ELF-1 (cell line): ENCODE data around the gene AKT3.

Experiments
- DNase-seq: peaks from one replicate; pipeline ENCODE4 v3.0.0-alpha.2; 2016; ENCODE audit warnings: low read depth, low spot score

The AKT3 gene

DNA sequence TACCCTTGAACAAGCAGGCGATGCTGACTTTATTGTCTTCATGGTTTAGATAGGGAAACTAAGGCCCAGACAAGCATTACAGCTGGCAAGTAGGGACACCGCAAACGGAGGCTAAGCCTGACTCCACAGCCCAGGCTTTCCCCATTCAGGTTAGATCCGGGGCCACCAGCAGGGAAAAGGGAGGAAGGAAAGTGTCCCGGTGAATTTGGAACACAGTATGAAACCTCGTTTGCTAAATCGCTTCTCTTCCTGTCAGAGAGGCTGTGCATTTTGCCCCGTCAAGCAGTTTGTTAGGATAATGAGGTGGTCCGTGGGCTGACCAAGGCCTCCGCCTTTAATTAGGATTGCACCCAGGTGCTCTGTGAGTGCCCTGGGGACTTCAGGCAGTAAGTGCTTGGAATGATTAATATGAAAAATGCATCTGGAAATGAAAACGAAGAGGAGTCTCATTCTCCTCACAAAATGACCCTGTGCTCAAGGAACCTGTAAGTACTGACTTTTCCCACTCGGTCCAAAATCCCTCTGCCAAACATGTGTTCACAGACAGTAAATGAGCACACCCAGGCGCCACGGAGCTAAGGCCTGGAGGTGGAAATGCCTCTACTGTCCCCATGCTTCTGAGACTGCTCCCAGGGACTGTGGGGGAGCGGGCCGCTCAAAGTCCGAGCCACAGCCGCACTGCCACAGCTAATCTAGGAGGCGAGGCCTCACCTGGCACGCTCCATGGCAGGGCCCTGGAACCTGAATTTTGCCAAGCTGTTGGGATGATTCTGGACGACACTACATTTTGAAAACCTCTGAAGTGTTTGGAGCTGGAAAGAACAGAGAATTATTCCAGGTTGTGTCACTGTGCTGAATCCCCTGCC is 360.1 kb downstream of the AKT3 start:
- DNase-seq, result no peak

DNA sequence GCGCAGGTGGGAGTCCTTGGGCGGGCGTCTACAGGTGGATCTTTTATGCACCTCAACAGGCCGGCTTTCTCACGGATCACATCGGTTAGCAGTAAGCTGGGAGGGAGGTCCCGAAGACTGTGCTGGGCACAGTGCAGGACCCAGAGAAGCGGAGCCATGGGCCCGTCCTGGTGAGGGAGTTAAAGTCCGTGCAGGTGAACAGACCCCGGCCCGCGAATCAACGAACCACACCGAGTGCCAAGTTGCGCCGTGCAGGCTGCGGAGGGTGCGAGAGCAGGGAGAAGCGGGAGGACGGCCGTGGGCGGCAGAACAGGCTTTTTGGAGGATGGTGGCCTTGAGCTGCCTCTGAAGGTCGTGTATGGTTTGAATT is 360.9 kb downstream of the AKT3 start:
- DNase-seq, result no peak

GRCh38 chr1:243488459-243489157 is 361.4 kb downstream of the AKT3 start:
- DNase-seq, result peak; percentile 67

GRCh38 chr1:243487649-243488227 is 362.3 kb downstream of the AKT3 start:
- peak; percentile 93 for DNase-seq

DNA sequence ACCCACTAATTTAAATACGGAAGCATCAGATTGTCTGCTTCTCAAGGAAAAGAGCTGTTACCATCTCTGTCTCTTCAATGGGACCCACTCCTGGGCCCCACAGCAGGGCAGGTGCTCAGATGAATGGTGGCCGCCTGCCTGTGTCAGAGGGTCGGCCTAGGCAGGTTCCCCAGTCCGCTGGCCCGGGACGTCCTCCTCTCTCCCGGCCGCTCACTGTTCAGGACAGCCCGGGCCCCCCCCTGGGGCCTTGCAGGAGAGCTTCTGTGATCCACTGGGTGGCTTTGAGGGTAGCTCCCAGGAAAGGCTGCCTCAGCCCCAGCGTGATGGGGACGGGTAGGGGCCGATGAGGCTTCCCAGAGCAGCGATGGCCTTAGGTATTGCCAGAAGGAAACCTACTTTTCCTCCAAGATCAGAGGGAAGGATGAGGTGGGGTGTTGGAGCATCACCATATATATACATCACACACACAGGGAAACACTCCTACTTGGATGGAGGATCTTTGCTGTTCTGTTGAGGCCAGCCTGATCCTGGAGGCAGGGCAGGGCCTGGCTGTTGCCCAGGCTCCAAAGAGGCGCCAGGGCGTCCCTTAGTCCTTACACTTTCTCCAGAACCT is 362.9 kb downstream of the AKT3 start:
- no peak for DNase-seq

DNA sequence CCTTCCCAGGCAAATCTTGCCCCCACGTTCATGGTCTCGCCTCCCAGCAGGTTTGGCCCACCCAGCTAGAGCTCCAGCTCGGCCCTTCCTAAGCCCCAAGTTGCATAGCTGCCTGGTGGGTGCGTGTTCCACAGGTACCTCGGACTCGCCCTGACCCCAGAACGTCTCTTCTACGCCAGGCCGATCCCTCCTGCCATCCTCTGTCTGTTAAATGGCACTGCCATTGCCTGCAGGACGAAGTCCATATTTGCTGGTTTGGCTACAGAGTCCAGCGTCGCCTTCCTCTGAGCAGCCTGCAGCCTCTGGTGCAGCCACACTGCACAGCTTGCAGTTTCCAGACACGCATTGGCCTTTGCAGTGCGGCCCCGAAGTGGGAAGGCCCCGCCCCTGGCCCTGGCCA is 366.1 kb downstream of the AKT3 start:
- DNase-seq, result no peak

- DNase-seq, result peak; percentile 60
Observed at GRCh38 chr1:243483071-243483771, 366.8 kb downstream of the AKT3 start.

DNA sequence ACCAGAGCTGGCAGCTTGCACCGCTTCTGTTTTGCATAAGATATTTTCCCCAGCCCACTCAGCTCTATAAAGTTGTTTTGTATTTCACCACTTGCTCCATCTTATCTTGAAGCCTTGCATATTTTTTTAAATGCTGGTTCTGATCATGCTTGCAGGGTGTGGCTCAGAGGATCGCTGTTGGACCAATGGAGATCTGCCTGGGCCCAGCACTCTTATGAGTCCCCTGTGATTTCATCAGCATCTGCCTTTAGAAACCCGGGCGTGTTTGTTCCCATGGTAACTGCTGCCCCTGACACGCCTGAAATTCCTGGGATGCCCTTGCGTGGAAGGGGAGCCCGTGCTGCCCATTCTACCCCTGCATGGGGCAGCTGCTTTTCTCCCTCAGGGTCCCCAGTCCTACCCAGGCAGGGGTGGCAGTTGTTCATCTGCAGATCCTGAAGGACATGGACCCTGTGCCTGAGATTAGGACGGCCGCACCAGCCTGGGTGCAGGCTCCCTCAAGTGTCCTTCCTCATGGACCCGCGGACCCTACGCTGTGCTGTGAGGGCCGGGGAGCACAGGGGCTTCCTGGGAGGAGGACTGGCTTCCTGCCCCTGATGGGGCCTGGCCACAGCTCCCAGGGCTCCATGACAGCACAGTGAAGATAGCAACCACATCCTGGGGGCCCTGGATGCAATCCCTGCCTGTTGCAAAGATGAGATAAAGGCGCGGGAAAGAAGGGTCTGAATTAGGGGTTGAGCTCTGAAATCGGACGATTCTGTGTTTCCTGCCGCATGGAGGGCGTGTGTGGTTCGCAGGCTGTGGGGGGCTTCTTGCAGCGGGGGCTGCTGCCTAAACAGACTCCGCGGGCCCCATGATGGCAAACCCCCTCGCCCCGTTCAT is 367.7 kb downstream of the AKT3 start:
- DNase-seq, result no peak

DNA sequence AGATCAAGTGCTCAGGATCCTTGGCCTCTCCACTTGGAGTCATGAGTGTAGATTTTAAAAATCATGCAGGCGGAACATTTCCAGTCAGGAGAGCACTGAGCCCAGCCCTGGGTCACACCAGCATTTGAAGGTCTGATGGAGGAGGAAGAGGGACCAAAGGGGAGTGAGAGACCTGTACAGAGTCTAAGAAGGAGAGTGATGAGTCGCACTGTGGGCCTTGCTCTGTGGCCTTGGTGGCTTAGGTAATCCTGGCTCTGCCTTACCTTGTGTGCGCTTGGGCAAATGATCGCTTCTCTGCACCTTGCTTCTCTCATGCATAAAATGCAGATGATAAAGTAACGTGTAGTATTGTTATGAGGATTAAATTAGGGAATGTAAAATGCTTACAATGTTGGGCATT is 368.9 kb downstream of the AKT3 start:
- no peak for DNase-seq

DNA sequence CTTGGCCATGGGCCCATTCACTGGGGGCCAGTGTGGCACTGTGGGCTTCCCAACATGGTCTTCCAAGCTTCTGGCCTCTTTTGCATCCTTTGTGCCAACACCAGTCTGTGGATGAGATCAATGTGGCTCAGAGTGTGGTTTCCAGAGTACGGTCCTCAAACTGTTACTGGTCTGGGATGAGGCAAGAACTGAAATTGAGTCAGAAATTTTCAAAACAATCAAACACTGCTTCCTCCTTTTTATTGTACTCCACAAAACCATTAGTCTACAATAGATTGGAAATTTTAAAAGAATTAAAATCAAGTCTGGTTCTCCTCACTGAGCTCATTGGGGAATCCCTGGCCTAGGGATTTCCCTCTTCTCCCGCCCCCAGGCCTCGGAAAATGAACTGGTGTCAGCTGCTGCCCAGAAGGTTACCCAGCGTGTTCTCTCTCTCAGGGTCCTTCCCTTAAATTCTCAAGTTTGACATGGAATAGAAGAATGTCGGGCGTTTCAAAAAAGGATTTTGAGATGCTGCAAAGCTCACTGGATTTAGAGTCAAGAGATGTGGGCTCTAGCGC is 372.2 kb downstream of the AKT3 start:
- DNase-seq, result no peak

- peak; percentile 62 for DNase-seq
Observed at GRCh38 chr1:243475966-243476365, 374.1 kb downstream of the AKT3 start.

- DNase-seq, result no peak
Observed at GRCh38 chr1:243474906-243475305, 375.1 kb downstream of the AKT3 start.

GRCh38 chr1:243474136-243474881 is 375.7 kb downstream of the AKT3 start:
- DNase-seq, result peak; percentile 66

GRCh38 chr1:243473227-243474135 is 376.6 kb downstream of the AKT3 start:
- DNase-seq, result no peak

DNA sequence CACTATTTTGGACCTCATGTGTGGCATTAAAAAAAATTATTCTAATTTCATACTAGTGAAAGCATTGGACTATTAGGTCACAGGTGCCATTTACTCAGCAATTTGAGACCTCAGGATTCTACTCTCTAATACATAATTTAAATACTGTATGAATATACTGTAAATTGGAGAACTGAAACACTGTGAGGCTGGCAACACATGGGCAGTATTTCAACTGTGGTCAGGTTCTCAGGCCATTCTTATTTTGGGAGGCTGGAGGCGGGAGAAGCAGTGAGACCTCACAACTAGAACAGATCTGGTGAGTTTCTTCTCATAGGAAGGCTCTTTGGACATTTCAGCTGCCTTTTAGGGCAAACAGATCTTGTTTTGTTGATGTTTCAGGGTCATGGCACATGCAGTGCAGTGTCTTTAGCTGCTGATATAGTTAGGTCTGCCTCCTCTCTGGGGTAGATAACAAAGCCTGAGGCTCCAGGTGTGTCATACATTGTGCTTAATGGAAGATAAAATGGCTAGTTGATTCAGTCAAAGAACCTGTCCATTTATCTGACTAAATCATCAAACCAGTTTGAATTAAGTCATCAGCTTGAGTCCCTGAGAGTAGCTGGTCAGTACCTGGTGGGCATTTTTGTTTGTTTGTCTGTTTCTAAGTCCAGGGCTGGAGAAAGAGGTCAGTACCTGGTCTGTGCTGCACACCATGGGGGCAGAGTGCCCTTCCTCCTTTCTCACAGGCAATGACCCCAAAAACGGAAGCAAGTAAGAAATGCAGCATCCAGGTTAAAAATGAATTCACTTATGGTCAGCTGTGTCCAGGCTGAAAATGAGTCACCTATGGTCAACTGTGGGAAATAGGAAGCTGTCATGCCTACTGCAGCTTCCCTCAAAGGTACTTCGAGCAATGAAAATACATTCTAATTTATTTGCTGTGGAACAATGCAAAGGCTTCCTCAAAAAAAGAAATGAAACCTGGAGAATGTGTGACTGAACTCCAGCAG is 378.0 kb downstream of the AKT3 start:
- DNase-seq, result peak; percentile 18

GRCh38 chr1:243471026-243471685 is 378.9 kb downstream of the AKT3 start:
- peak; percentile 64 for DNase-seq

DNA sequence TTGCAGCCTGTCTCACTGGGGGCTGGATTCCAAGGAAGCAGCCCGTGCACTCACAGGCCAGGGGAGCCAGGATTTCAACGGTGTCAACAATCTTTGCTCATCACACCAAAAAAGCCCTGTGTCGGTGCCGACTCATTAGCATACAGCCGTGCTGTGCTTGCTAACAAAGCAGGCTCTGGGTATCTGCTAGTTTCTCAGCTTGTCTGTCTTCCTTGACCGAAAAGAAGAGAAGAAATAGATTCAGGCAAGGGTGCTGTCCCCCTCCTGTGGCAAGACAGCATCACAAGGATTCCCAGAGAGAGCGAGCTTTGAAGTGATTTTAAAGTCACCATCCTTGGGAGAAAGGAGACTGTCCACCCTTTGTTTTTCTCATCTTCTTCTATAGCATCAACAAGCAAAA is 379.5 kb downstream of the AKT3 start:
- DNase-seq, result peak; percentile 46
